Karpas-422 (cell line): ENCODE measurements around the gene RIPOR3. TPM values are rescaled to one million over a fixed set of nuclear protein-coding genes. Genes with fewer than 3 reads are reported as not detected.

ENCODE experiments used
- DNase-seq: peaks from one replicate; pipeline ENCODE4 v3.0.0-alpha.2; 2015
- H2AFZ ChIP-seq: fragments of 200-600 bp; sonication (generic); 2 replicates; pipeline ENCODE4 v1.6.1; 2014; ENCODE audit warnings: antibody characterized with exemption, low read length, mixed read lengths
- H3K27ac ChIP-seq: fragments of 200-600 bp; sonication (generic); 2 replicates; pipeline ENCODE4 v1.5.1; 2014; ENCODE audit warnings: mild to moderate bottlenecking, low read length, moderate library complexity
- H3K27me3 ChIP-seq: fragments of 200-600 bp; sonication (generic); 2 replicates; pipeline ENCODE4 v1.6.1; 2014; ENCODE audit warnings: low read length, mixed read lengths
- H3K36me3 ChIP-seq: fragments of 200-600 bp; sonication (generic); 2 replicates; pipeline ENCODE4 v1.6.1; 2014; ENCODE audit warnings: low read length, mixed read lengths; ENCODE audit not compliant: insufficient read depth
- H3K4me1 ChIP-seq: fragments of 200-600 bp; sonication (generic); 2 replicates; pipeline ENCODE4 v1.6.1; 2014; ENCODE audit warnings: mild to moderate bottlenecking, low read length, mixed read lengths
- H3K4me2 ChIP-seq: fragments of 200-600 bp; sonication (generic); 2 replicates; pipeline ENCODE4 v1.6.1; 2014; ENCODE audit warnings: low read length, low read depth, mild to moderate bottlenecking; ENCODE audit not compliant: poor library complexity, severe bottlenecking
- H3K4me3 ChIP-seq: fragments of 200-600 bp; sonication (generic); 2 replicates; pipeline ENCODE4 v1.5.1; 2014; ENCODE audit warnings: mild to moderate bottlenecking, antibody characterized with exemption, low read length, mixed read lengths
- H3K79me2 ChIP-seq: fragments of 200-600 bp; sonication (generic); 2 replicates; pipeline ENCODE4 v1.6.1; 2014; ENCODE audit warnings: mild to moderate bottlenecking, low read length, mixed read lengths
- H3K9ac ChIP-seq: fragments of 200-600 bp; sonication (generic); 2 replicates; pipeline ENCODE4 v1.6.0; 2014; ENCODE audit warnings: low read length
- H3K9me2 ChIP-seq: fragments of 200-600 bp; sonication (generic), shearing (Covaris generic); replicated peaks from 2 replicates; pipeline ENCODE4 v1.6.0; 2014; ENCODE audit warnings: mild to moderate bottlenecking, low read length, moderate library complexity; ENCODE audit not compliant: insufficient read depth
- H3K9me3 ChIP-seq: fragments of 300-700, 200-600 bp; sonication (generic); 2 replicates; pipeline ENCODE4 v1.6.1; 2014; ENCODE audit warnings: low read length, mixed read lengths
- H4K20me1 ChIP-seq: fragments of 200-600 bp; sonication (generic); 2 replicates; pipeline ENCODE4 v1.6.1; 2014; ENCODE audit warnings: mild to moderate bottlenecking, antibody characterized with exemption, low read length, low read depth; ENCODE audit not compliant: insufficient read depth
- total RNA-seq: library from RNA; depleted of rRNA; stranded (reverse); fragments of >200 nt; shearing (Covaris generic); gene quantifications from 2 replicates; pipeline ENCODE4 v1.2.3, GENCODE V29; 2014; ENCODE audit warnings: low replicate concordance

Gene RIPOR3
- total RNA-seq, 1 experiment from 2014 or later: not detected

DNA sequence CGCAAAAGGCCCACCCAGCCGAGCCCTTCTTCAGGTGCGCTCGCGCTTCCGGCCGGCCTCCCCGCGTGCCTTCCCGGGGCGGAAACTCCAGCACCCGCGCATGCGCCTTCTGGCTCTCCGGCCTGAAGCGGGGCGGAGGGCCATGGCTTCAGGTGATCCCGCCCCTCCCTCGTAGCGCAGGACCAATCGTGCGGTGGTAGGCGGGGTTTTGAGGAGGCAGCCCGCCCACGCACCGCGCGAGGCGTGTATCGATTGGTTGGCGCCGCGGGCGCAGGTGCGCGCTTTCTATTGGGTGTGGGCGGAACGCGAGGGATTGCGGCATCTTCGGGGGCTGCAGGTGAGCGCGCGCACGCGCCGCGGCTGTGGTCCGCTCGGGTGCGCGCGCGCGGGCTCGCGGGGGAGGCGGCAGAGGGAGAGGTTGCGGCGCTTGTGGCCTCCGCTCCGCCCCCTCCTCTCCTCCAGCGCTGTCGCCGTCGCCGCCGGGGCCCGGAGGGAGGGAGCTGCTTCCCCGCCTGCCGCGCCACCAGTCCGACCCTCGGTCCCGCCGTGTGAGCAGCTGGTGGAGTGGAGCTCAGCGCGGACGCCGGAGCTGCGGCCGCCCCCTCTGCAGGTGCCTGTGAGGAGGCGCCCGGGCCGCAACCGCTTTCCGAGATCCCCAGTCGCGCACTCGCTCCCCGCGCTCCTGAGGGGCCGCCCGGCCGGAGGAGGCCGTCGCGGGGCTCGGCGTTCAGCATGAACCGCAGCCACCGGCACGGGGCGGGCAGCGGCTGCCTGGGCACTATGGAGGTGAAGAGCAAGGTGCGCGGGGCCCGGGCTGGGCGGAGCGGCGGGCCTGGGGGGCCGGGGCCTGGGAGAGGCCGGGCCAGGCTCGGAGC lies 40.0 kb upstream of the RIPOR3 start, which contains the start of gene PARD6B:
Gene PARD6B, plus strand, starts transcription at position 526 of the 875 bp plus-strand sequence. Its CDS starts 207 bp downstream, at position 733.
- peak within 1 kb of the TSS; percentile 85 for H3K4me3 ChIP-seq
- peak within 1 kb of the TSS; percentile 98 for H2AFZ ChIP-seq
- H3K79me2 ChIP-seq: peaks cover 48% of the 10 kb centered on the region

DNA sequence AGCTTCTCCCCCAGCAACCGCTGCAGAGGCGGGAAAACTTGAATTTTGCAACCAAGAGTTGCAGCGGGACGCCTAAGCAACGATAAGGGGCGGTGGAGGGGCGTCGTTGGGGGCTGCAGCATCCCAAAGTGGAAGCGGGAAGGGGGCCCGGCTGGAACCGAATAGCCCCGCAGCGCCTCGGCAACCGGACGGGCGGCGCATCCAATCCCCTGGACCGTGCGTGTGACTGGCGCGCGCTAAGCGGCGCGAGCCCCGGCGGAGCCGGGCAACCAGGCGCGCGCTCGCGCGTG lies 39.4 kb upstream of the RIPOR3 start:
- H3K4me3 ChIP-seq: peak overlapping the region; percentile 78
- no peaks in the 10 kb centered on the region for H3K9me3 ChIP-seq
- no peak overlapping the region for H3K27ac ChIP-seq
- peak overlapping the region; percentile 98 for H2AFZ ChIP-seq
- no peaks in the 10 kb centered on the region for H3K36me3 ChIP-seq
- no peaks in the 10 kb centered on the region for H4K20me1 ChIP-seq
- peak overlapping the region; percentile 92 for H3K4me2 ChIP-seq
- H3K27me3 ChIP-seq: peaks cover 2% of the 10 kb centered on the region; the same call in 1 of the 2 replicates
- peaks cover 25% of the 10 kb centered on the region for H3K4me1 ChIP-seq
- peak overlapping the region; percentile 78 for H3K9ac ChIP-seq
- H3K9me2 ChIP-seq: no peaks in the 10 kb centered on the region
- H3K79me2 ChIP-seq: peaks cover 42% of the 10 kb centered on the region
- no peak for DNase-seq

More for the DNA sequence above, 40.0 kb upstream of the RIPOR3 start, which contains the start of gene PARD6B:
- no peaks in the 10 kb centered on the region for H3K9me3 ChIP-seq
- H3K27me3 ChIP-seq: peaks cover 2% of the 10 kb centered on the region; the same call in 1 of the 2 replicates
- H3K27ac ChIP-seq: peak within 1 kb of the TSS; percentile 3; the same call in 1 of the 2 replicates
- H3K4me1 ChIP-seq: peaks cover 25% of the 10 kb centered on the region
- no peaks in the 10 kb centered on the region for H4K20me1 ChIP-seq
- H3K36me3 ChIP-seq: no peaks in the 10 kb centered on the region
- H3K9me2 ChIP-seq: no peaks in the 10 kb centered on the region
- H3K9ac ChIP-seq: peak within 1 kb of the TSS; percentile 94
- peak within 1 kb of the TSS; percentile 92 for H3K4me2 ChIP-seq
- peak; percentile 99 for DNase-seq

DNA sequence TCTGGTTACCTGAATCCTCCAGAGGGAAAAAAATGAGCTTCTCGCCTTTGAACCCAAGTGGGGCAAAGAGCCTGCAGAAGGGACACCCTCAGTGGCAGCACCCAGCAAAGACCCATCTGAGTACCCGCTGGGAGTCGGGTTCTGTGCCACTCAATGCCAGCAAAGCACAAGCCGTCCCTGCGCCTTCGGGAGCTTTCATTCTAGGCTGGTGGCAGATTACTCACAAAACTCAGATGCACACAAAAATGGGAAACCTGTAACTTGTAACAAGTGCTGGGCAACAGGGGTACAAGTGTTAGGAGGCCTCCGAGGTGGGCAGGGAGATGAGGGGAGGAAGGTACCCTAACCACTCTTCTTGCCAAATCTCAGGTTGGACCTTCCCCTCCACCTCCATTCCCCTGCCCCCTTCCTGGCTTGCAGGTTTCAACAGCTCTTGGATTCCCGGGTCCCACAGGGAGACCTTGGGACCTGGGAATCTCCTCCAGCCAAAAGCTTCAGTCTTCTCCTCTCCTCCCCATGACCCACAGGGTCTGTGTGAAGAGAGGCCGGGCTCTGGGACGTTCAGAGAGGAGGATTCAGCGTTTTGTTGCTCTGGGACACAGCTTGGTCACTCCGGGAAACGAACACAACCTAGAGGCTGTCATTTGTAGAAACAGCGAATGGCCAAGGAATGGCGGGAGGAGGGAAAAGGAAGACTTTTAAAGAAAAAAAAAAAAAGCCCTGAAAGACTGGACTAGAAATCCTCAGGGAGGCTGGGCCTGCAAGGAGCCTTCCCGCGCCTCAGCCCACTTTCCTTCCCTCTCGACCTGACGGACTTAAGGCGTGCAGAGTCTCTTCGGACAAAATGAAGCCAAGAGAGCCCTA lies 38.8 kb upstream of the RIPOR3 start:
- Histone ChIP-seq H3K79me2 (peaks cover 36% of the 10 kb centered on the region), H3K9me3 (no peaks in the 10 kb centered on the region), H3K27ac (no peak overlapping the region), H3K27me3 (peaks cover 2% of the 10 kb centered on the region; the same call in 1 of the 2 replicates), H3K4me3 (peak overlapping the region; percentile 78), H3K36me3 (no peaks in the 10 kb centered on the region), H3K4me1 (peaks cover 25% of the 10 kb centered on the region), H3K9me2 (no peaks in the 10 kb centered on the region), H3K4me2 (peak overlapping the region; percentile 92), H4K20me1 (no peaks in the 10 kb centered on the region), H2AFZ (peak overlapping the region; percentile 98), H3K9ac (peak overlapping the region; percentile 78)
- DNase-seq: no peak

DNA sequence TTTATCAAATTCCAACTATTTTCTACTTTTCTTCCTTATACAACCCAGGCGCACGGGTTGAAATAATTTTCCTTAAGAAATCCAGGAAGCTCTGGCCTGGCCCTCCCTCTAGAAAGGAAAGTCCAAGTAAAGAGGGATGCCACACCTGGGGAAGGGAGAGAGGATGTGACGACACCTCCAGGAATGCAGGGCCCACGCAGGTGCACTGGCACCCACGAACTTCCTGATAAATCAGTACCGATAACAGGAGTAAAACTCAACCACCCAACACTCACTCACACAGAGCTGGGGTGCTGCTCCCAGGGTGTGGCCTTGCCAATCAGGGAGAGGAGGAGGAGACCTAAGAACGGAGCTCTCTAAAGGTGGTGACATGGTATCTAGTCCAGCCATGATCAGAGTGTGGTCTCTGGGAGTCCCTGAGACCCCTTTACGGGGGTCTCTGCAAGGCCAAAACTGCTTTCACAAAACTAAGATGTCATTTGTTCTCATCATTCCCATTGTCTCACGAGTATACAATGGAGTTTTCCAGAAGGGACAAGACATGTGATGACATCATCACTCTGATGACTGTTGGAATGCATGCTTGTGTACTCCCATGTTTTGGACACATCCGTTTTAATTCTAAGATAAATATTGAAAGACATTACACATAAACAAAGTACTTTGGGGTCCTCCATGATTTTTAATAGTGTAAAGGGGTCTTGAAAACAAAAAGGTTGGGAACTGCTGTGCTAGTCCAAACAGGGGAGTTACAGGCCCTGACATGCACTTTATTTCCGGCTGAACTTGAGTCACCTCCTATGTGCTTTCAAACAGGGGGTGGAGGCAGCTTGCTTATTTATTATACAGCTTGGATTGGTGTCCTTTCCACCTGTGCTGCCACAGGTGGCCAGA lies 37.9 kb upstream of the RIPOR3 start:
- Histone ChIP-seq H3K9me2 (no peaks in the 10 kb centered on the region), H3K27ac (no peak overlapping the region), H3K9ac (no peak overlapping the region), H3K27me3 (peaks cover 2% of the 10 kb centered on the region; the same call in 1 of the 2 replicates), H4K20me1 (no peaks in the 10 kb centered on the region), H3K79me2 (peaks cover 28% of the 10 kb centered on the region), H3K4me1 (peaks cover 25% of the 10 kb centered on the region), H2AFZ (no peak overlapping the region), H3K4me2 (no peak overlapping the region), H3K36me3 (no peaks in the 10 kb centered on the region), H3K9me3 (no peaks in the 10 kb centered on the region), H3K4me3 (no peak overlapping the region)
- DNase-seq: no peak

DNA sequence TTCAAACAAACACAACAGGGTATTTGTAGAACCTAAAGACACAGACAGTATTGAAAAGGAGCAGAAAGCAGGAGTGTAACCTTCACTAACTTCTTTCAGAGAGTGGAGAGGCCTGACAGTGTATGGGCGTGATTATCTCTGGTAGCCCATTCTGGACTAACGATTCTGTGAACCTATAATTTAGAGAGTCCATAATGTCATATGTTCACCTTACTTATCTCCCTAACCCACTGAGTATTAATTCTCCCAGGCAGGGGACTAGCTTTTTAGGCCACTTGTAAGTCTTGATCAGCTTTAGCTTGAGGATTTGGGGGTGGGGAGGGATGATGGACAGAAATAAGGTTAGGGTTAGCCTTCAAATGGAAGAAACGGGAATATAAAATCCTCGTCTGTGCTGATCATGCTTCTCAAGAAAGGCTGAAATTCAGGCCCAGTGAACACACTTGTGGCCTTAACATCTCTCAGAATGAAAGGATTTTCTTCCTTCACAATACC lies 37.2 kb upstream of the RIPOR3 start:
- no peak overlapping the region for H3K9ac ChIP-seq
- H3K4me2 ChIP-seq: no peak overlapping the region

DNA sequence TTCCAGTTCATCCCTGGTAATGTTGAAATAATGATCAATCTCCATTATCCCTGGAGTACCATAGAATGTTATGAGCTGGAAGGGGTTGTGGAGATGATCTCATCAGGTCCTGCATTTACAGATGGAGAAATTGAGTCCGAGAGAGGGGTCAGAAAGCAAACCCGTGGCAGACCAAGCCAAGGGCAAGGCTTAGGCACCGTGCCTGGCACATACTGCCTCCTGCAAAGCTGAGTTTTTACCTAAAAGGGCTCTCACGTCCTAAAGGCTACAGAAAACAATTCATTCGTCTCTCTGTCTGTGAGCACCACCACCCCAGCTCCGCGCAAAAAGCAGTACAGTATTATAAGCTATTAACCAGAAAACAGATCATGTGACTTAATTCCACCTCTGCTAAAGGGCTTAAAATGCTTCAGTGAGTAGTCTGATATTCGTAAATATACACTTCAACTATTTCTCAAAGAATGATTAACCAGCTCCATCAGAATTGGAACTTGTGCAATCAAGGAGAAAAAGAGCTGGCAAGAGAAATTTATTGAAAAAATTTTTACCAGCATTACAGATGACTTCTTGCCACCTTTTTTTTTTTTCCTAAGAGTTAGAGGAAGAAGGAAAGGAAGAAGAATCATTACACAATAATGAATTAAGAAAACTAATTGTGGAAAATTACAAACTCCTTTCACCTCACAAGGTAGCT lies 36.6 kb upstream of the RIPOR3 start:
- Histone ChIP-seq H3K4me1 (peaks cover 15% of the 10 kb centered on the region), H3K27ac (no peak overlapping the region), H3K4me2 (no peak overlapping the region), H3K36me3 (no peaks in the 10 kb centered on the region), H3K9ac (no peak overlapping the region), H3K79me2 (peaks cover 15% of the 10 kb centered on the region), H2AFZ (peak overlapping the region; percentile 28; the same call in 1 of the 2 replicates), H4K20me1 (no peaks in the 10 kb centered on the region), H3K4me3 (no peak overlapping the region), H3K9me3 (no peaks in the 10 kb centered on the region), H3K9me2 (no peaks in the 10 kb centered on the region), H3K27me3 (peaks cover 2% of the 10 kb centered on the region; the same call in 1 of the 2 replicates)
- DNase-seq: no peak

More for the DNA sequence above, 37.2 kb upstream of the RIPOR3 start:
- Histone ChIP-seq H4K20me1 (no peaks in the 10 kb centered on the region), H2AFZ (no peak overlapping the region), H3K4me3 (no peak overlapping the region), H3K9me3 (no peaks in the 10 kb centered on the region), H3K27ac (no peak overlapping the region), H3K4me1 (peaks cover 20% of the 10 kb centered on the region), H3K36me3 (no peaks in the 10 kb centered on the region), H3K79me2 (peaks cover 21% of the 10 kb centered on the region), H3K9me2 (no peaks in the 10 kb centered on the region), H3K27me3 (peaks cover 2% of the 10 kb centered on the region; the same call in 1 of the 2 replicates)
- no peak for DNase-seq
